Retina (tissue), 1 donor: ENCODE results near the gene ZDHHC24.
"Not testable (repeated sequence)": the region's sequence is repeated elsewhere in the genome, so short reads cannot be mapped to it uniquely, and the experiment has no call there.

ENCODE experiments used
- DNase-seq: peaks from one replicate; pipeline ENCODE4 v3.0.0-alpha.2; 2016

ZDHHC24 gene

GRCh38 chr11:66564538-66564937 is 18.7 kb upstream of the ZDHHC24 start:
- no peak for DNase-seq

DNA sequence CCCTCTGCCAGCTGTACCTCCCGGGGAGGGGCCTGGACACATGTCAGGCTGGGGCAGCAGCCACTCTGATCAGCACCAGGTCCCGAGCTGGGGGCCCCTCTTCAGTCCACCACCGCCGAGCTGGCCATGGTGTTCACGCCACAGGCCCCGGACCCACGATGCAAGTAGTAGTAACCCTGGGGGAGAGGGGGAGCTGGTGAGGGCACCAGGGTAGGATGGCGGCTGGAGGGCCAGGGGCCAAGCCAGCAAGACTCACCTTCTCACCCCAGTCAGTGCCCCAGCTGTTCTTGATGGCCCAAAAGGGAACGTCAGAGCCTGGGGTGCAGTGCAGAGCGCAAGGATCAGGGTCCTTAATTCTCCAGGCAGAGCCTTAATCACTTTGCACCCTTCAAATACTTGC is 18.0 kb upstream of the ZDHHC24 start:
- no peak for DNase-seq

GRCh38 chr11:66562907-66563583 is 17.2 kb upstream of the ZDHHC24 start:
- DNase-seq: no peak

DNA sequence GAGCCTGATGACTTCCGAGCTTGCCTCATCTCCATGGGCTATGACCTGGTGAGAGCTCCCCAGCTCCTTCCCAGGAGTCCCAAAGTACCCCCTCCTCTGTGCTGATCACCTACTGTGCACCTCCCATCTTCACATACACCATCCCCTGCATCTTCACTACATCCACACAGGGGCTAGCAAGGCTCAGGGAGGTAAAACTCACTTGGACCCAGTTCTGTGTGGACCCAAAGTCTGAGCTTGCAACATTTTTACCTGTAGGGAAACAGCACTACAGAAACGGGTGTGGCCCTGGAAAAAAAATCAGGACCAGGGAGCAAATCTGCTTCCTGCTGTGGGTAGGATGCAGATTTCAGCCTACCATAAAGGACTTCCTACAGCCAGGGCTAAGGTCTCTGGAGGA is 16.4 kb upstream of the ZDHHC24 start:
- no peak for DNase-seq

DNA sequence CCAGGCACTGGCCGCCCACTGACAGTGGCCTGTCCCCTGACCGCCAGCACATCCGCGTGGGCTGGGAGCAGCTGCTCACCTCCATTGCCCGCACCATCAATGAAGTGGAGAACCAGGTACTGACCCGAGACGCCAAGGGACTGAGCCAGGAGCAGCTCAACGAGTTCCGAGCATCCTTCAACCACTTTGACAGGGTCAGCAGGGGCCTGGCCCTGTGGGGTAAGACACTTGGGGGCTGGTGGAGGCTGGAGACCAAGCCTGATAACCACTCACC is 16.1 kb upstream of the ZDHHC24 start:
- no peak for DNase-seq

DNA sequence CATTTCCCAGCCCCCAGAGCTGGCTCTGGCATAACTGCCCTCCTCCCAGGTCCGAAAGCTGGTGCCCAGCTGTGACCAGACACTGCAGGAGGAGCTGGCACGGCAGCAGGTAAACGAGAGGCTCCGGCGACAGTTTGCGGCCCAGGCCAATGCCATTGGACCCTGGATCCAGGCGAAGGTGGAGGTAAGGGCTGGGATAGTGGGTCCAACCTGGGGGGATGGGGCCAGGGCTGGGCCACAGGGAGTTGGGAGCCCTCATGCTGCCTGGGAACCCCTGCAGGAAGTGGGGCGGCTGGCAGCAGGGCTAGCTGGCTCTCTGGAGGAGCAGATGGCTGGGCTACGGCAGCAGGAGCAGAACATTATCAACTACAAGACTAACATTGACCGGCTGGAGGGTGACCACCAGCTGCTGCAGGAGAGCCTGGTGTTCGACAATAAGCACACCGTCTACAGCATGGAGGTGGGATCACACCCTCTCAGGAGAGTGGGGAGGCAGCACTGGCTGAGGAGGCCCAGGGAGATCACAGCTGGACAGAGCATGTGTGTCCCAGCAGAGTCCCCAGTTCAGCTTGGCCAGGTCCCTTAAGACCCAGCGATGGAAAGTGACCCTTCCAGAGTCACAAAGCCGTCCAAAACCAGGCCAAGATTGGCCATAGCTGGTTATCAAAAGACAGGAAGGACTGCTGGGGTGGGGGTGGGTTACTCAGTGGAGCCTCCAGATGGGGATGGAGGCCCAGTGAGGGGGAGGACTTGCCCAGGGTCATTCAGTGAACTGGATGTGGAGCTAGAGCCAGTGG is 15.5 kb upstream of the ZDHHC24 start:
- DNase-seq: no peak

DNA sequence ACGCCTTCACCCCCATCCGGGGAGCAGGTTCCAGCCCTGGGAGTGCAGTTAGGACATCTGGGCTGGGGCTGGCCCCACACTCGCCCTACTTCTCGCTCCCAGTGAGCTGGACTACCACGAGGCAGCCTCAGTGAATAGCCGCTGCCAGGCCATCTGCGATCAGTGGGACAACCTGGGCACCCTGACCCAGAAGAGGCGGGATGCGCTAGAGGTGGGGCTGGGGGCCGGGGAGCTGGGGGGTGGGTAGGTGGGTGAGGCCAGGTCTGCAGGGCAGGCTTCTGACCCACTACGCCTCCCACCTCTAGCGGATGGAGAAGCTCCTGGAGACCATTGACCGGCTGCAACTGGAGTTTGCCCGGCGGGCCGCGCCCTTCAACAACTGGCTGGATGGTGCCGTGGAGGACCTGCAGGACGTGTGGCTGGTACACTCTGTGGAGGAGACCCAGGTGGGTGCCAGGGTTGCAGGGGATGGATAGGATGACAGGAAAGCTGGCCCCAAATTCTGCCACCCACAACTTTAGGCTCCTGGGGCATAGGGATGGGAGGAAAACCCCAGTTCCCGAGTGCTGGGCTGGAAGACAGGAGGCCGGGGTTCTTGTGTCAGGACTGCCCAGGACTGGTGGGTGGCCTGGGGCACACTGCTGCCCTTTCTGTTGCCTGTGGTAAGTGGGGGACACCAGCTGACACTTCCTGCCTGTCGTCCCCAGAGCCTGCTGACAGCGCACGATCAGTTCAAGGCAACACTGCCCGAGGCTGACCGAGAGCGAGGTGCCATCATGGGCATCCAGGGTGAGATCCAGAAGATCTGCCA is 14.2 kb upstream of the ZDHHC24 start:
- DNase-seq: no peak

DNA sequence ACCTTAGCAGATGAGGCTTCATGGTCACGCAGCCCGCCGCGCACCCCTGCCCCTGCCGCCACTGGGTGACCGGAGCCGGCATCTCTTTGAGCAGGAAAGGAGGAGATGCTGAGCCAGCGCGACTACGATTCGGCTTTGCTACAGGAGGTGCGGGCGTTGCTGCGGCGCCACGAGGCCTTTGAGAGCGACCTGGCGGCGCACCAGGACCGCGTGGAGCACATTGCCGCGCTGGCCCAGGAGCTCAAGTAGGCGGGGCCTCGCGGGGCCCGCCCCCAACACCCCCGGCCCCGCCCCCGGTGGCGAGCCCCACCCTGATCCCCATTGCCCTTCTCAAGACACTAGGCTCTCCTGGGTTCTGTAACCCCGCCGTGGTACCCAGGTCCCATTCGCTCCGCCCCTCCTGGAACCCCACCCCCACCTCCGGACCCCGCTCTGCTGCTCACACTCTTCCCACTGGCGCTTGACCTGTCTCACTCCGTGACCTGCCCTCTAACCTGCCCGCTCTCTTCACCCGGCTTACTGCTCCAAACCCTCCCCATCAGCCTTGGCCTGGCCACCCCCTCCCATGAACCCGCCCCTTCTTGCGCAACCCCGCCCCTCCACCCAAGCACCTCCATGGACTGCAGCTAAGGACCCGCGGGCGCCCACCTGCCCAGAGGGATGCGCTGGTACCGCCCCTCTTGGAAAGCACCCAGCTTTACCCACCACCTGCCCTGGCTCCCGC is 13.5 kb upstream of the ZDHHC24 start:
- peak; percentile 42 for DNase-seq

GRCh38 chr11:66557733-66558326 is 12.0 kb upstream of the ZDHHC24 start:
- DNase-seq: no peak

DNA sequence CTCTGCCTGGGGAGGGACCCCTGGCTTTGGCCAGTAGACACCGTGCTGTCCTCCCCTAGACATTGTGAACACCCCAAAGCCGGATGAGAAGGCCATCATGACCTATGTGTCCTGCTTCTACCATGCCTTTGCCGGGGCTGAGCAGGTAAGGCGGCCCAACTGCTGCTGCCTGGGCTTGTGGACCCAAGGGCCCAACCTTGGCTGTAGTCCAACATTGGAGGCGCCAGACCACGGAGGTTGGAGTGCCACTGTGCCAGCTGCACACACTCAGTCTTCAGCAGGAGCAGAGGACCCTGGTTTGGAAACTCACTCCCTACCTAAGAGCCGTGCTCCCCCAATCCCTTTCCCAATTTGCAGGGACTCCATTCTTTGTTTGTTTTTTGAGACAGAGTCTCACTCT is 10.2 kb upstream of the ZDHHC24 start:
- no peak for DNase-seq

- no peak for DNase-seq
Measured at GRCh38 chr11:66555416-66555815, 9.6 kb upstream of the ZDHHC24 start.

GRCh38 chr11:66554602-66555001 is 8.8 kb upstream of the ZDHHC24 start:
- no peak for DNase-seq

DNA sequence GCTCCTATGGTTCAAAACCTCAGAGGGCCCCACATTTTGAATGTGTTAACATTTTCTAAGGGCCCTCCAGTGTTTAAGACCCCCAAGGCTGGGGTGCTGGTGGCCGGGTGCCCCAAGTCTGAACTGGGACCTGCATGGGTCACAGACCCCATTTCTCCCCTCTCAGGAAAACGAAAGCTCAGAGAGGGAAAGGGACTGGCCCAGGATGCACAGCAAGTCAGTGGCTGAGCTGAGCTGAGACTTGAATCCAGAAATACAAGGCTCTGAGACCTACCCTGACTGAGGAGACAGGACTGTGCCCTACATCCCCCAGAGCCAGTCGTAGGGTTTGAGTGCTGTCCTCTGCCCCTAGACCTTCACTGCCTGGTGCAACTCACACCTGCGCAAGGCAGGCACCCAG is 5.0 kb upstream of the ZDHHC24 start:
- no peak for DNase-seq

DNA sequence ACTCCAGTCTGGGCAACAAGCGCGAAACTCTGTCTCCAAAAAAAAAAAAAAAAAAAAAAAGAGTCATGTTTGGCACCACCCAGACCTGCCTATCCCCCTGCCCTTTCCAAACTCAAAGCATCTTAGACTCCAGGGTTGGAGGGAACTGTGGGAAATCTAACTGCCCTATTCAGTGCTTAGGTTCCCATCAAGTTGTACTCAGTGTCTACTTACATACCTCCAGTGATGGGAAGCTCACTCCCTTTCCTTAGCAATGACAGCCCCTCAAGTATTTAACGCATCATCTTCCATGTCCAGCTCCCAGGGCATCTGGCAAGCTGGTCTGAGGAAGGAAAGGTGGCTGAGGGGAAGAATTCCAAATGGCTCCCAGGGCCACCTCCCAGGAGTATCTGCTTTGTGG is 3.8 kb upstream of the ZDHHC24 start:
- no peak for DNase-seq

DNA sequence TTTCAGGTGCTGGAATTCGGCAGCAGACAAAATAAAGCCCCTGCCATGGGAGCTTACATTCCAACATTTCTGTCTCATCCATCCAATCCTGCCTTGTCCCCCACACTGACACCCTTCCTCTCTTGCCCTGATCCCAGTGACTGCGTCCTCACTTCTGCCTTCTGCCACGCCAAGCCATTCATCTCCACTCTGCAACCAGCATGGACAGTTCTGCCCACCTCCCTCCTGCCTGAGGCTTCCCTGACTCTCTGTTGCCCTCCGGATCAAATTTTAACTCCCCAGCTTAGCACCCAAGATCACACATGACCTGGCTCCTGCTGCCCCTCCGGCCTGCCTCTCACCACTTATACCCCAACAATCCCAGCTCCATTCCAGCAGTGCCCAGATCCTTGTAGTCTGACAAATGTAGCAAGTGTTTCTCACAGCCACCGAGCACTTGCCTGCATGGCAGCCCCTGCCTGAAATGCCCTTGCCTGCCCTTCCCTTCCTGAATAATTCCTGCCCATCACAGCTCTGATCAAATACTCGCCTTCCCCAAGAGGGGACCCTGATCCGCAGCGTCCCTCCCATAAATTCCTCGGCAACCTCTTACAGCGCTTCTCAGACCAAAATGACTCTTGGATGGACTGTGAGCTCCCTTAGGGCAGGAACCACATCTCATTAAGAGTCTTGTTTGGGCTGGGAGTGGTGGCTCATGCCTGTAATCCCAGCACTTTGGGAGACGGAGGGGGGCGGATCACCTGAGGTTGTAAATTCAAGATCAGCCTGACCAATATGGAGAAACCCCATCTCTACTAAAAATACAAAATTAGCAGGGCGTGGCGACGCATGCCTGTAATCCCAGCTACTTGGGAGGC is 3.2 kb upstream of the ZDHHC24 start:
- DNase-seq: no peak

GRCh38 chr11:66548041-66548440 is 2.2 kb upstream of the ZDHHC24 start:
- no peak for DNase-seq

DNA sequence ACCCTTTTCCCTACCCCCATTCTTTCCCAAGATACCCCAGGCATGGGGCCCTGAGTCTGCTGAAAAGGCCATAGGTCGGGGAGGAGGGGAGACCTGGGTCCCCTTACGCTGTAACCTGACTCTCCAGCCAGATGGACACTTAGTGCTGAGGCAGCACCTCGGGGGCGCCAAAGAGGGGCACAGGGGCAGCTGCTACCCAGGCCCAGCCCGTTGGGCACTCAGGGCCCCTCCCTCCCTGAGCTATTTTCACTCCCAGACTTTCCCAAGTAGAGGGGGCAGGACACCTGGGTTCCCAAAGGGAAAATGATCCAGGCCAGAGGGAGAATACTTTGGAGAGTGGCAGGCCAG is 1.8 kb upstream of the ZDHHC24 start:
- no peak for DNase-seq

- DNase-seq: no peak
Measured at GRCh38 chr11:66546966-66547661, 1.3 kb upstream of the ZDHHC24 start.

- DNase-seq: no peak
Measured at GRCh38 chr11:66546368-66546965, 619 bp upstream of the ZDHHC24 start, which contains the start of gene ACTN3. TSS of gene ACTN3 (plus strand) at chr11:66546903. CDS start at chr11:66546938, 35 bp downstream.

GRCh38 chr11:66544952-66545351 is 896 bp downstream of the ZDHHC24 start:
- not testable (repeated sequence) for DNase-seq
